Mesodermal cell (in vitro differentiated cells): Measurements from ENCODE around the gene TRPC4AP. TPM values are rescaled to one million over a fixed set of nuclear protein-coding genes. Genes with fewer than 3 reads are reported as not detected.

ENCODE experiments used
- H3K27ac ChIP-seq: 2 replicates; pipeline ENCODE4 v1.7.0; 2013; ENCODE audit warnings: mild to moderate bottlenecking, low read depth, low read length, moderate library complexity; ENCODE audit not compliant: severe bottlenecking
- H3K36me3 ChIP-seq: 2 replicates; pipeline ENCODE4 v1.7.1; 2013; ENCODE audit warnings: mild to moderate bottlenecking, low read length, moderate library complexity; ENCODE audit not compliant: control insufficient read depth, insufficient read depth
- H3K4me1 ChIP-seq: one replicate; pipeline ENCODE4 v1.7.1; 2013; ENCODE audit warnings: mild to moderate bottlenecking, low read length; ENCODE audit not compliant: insufficient read depth, control insufficient read depth, poor library complexity, severe bottlenecking
- H3K4me3 ChIP-seq: 2 replicates; pipeline ENCODE4 v1.7.0; 2013; ENCODE audit warnings: low read length, control low read depth, mild to moderate bottlenecking; ENCODE audit not compliant: insufficient read depth, poor library complexity, severe bottlenecking; ENCODE audit errors: extremely low read depth
- H3K9me3 ChIP-seq: 2 replicates; pipeline ENCODE4 v1.7.1; 2013; ENCODE audit warnings: mild to moderate bottlenecking, low read length, moderate library complexity; ENCODE audit not compliant: control insufficient read depth
- WGBS, 2 experiments: methylation state at CpG; one replicate each; pipeline ENCODE4 v1.1.5; 2013; ENCODE audit warnings: missing lambda C conversion rate in 2 of 2; ENCODE audit not compliant: insufficient coverage in 2 of 2; 5-methylcytosine and 5-hydroxymethylcytosine counted together
- polyA plus RNA-seq, 2 experiments: library from polyadenylated mRNA; stranded (reverse); fragments of 50-300 nt; gene quantifications; one replicate each; pipeline ENCODE4 v1.2.3, GENCODE V29; 2013

The TRPC4AP gene, protein sequence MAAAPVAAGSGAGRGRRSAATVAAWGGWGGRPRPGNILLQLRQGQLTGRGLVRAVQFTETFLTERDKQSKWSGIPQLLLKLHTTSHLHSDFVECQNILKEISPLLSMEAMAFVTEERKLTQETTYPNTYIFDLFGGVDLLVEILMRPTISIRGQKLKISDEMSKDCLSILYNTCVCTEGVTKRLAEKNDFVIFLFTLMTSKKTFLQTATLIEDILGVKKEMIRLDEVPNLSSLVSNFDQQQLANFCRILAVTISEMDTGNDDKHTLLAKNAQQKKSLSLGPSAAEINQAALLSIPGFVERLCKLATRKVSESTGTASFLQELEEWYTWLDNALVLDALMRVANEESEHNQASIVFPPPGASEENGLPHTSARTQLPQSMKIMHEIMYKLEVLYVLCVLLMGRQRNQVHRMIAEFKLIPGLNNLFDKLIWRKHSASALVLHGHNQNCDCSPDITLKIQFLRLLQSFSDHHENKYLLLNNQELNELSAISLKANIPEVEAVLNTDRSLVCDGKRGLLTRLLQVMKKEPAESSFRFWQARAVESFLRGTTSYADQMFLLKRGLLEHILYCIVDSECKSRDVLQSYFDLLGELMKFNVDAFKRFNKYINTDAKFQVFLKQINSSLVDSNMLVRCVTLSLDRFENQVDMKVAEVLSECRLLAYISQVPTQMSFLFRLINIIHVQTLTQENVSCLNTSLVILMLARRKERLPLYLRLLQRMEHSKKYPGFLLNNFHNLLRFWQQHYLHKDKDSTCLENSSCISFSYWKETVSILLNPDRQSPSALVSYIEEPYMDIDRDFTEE
- polyA plus RNA-seq (2013, experiment 1 of 2) = 85.0 TPM
- 75.2 TPM for polyA plus RNA-seq (2013, experiment 2 of 2)

DNA sequence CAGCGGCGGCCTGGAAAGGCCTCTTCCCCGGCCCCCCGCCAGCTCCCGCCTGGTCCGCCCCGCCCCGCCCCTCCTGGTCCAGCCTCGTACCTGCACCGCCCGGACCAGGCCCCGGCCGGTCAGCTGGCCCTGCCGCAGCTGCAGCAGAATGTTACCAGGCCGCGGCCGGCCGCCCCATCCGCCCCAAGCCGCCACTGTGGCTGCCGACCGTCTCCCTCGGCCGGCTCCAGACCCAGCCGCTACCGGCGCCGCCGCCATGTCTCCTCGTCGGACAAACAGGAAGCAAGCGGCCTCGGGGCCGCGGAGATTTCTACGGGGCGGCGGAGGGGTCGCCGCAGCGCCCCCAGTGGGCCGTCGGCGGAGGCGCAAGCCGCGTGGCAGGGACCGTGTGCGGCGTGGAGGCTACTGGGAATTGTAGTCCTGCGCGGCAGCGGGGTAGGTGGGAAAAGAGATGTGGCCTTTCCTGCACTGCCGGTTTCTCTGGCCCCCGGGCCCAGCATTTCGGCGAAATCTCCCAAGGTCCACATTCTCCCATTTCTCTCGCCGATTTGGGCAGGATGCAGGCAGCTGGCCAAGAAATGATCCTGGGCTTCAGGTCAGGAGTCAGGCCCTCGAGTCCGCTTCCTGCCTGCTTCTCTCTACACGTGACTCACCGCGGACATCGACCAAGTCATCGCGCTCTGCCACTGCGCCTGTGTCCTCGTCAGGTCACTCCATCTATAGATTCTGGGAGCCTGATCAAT lies at the start of gene TRPC4AP:
Gene TRPC4AP, minus strand, starts transcription at position 284 of the 743 bp plus-strand sequence. Its CDS starts 26 bp downstream, at position 258.
- peaks cover 30% of the 10 kb centered on the region for H3K36me3 ChIP-seq
- WGBS, 2 experiments = 12 to 13% methylated on average over 57 to 65 of the region's 69 CpGs

GRCh38 chr20:35135867-35136586 lies 43.4 kb upstream of the TRPC4AP start:
- H3K4me3 ChIP-seq = no peak overlapping the region
- peaks cover 40% of the 10 kb centered on the region for H3K36me3 ChIP-seq
- peak overlapping the region; percentile 45 for H3K27ac ChIP-seq
- H3K9me3 ChIP-seq = no peaks in the 10 kb centered on the region
- no peaks in the 10 kb centered on the region for H3K4me1 ChIP-seq
- WGBS, 2 experiments = 92 to 95% methylated on average over 5 to 6 of the region's 11 CpGs

More for the DNA sequence above, at the start of gene TRPC4AP:
- peak within 1 kb of the TSS; percentile 89 for H3K27ac ChIP-seq
- H3K4me1 ChIP-seq = no peaks in the 10 kb centered on the region
- peak within 1 kb of the TSS; percentile 85 for H3K4me3 ChIP-seq
- H3K9me3 ChIP-seq = no peaks in the 10 kb centered on the region

- Histone ChIP-seq H3K4me3 (no peak overlapping the region), H3K36me3 (peaks cover 47% of the 10 kb centered on the region), H3K4me1 (no peaks in the 10 kb centered on the region), H3K27ac (no peak overlapping the region), H3K9me3 (no peaks in the 10 kb centered on the region)
- 93 to 97% methylated on average over 2 to 4 of the region's 6 CpGs for WGBS, 2 experiments
Observed at GRCh38 chr20:35134880-35135279, 42.3 kb upstream of the TRPC4AP start.

GRCh38 chr20:35134472-35134871 lies 41.9 kb upstream of the TRPC4AP start:
- WGBS, 2 experiments = 93 to 100% methylated on average over 8 to 9 of the region's 9 CpGs
- no peak overlapping the region for H3K4me3 ChIP-seq
- peaks cover 47% of the 10 kb centered on the region for H3K36me3 ChIP-seq

GRCh38 chr20:35133735-35134134 lies 41.1 kb upstream of the TRPC4AP start:
- Histone ChIP-seq H3K27ac (no peak overlapping the region), H3K4me3 (no peak overlapping the region), H3K36me3 (peaks cover 47% of the 10 kb centered on the region), H3K4me1 (no peaks in the 10 kb centered on the region), H3K9me3 (no peaks in the 10 kb centered on the region)
- WGBS, 2 experiments = 96 to 98% methylated on average over 4 to 5 of the region's 5 CpGs

More at GRCh38 chr20:35134472-35134871, 41.9 kb upstream of the TRPC4AP start:
- Histone ChIP-seq H3K4me1 (no peaks in the 10 kb centered on the region), H3K27ac (no peak overlapping the region), H3K9me3 (no peaks in the 10 kb centered on the region)

- Histone ChIP-seq H3K4me3 (no peak overlapping the region), H3K36me3 (peaks cover 42% of the 10 kb centered on the region), H3K9me3 (no peaks in the 10 kb centered on the region), H3K27ac (no peak overlapping the region), H3K4me1 (no peaks in the 10 kb centered on the region)
- 98 to 100% methylated on average over 4 to 5 of the region's 5 CpGs for WGBS, 2 experiments
Observed at GRCh38 chr20:35133031-35133430, 40.4 kb upstream of the TRPC4AP start.

DNA sequence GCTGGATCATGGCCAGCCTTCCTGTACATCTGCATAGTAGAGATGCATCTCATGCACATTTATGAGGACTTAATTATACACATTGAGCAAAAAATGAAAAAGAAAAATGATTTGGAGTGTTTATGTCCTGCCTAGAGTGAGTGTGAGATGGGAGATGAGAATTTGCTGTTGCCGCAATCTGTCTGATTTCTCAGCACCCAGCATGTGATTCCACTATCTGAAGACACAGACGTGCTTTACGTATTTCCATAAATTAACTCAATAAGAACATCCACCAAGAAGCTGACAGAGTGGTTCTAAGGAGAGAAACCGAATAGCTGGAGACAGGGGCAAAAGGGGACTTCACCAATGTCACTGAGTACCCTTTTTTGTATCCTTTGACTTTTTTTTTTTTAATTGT lies 39.3 kb upstream of the TRPC4AP start:
- H3K27ac ChIP-seq = no peak overlapping the region
- no peak overlapping the region for H3K4me3 ChIP-seq
- H3K36me3 ChIP-seq = peaks cover 32% of the 10 kb centered on the region
- H3K4me1 ChIP-seq = no peaks in the 10 kb centered on the region
- H3K9me3 ChIP-seq = no peaks in the 10 kb centered on the region
- WGBS, 2 experiments = 100% methylated on average over 1 of the region's 4 CpGs; no CpG with 5 or more reads in 1 of the 2 experiments

- H3K4me3 ChIP-seq = no peak overlapping the region
- 92% methylated on average over 2 of the region's 2 CpGs; no CpG with 5 or more reads in 1 of the 2 experiments for WGBS, 2 experiments
- no peaks in the 10 kb centered on the region for H3K9me3 ChIP-seq
- no peak overlapping the region for H3K27ac ChIP-seq
- H3K4me1 ChIP-seq = no peaks in the 10 kb centered on the region
- peaks cover 39% of the 10 kb centered on the region for H3K36me3 ChIP-seq
Observed at GRCh38 chr20:35129647-35130069, 37.1 kb upstream of the TRPC4AP start.

DNA sequence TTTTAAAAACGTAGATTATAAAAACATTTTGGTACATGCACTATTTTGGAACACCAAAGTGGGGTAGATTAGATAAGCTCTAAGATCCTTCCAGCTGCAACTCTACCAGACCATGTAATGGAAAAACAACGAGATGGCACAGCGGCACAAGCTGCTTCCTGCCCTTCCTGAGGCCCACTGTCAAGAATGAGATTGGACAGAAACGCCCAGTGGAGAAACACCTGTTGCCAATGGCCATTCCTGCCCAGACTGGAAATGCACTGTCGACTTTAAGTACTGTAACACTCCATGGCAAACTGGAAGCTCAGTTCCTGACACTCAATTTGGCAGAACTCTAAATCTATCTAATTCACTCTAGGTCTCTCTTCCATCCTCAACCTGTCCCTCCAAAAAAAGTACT lies 33.1 kb upstream of the TRPC4AP start:
- 93 to 98% methylated on average over 2 to 4 of the region's 5 CpGs for WGBS, 2 experiments
- no peaks in the 10 kb centered on the region for H3K9me3 ChIP-seq
- no peaks in the 10 kb centered on the region for H3K4me1 ChIP-seq
- H3K27ac ChIP-seq = no peak overlapping the region
- H3K36me3 ChIP-seq = peaks cover 38% of the 10 kb centered on the region
- no peak overlapping the region for H3K4me3 ChIP-seq
